IMR-90 (cell line): ENCODE measurements around the gene COX5B.

ENCODE experiments used
- BHLHE40 ChIP-seq: fragments of 150-350 bp; IDR thresholded peaks from 2 replicates; pipeline ENCODE4 v1.6.1; 2016; ENCODE audit warnings: mild to moderate bottlenecking, low read depth, low read length
- CEBPB ChIP-seq: IDR thresholded peaks from 2 replicates; pipeline ENCODE4 v1.6.1; 2012; ENCODE audit warnings: low read depth, low read length, improper control_type of control experiment
- CHD1 ChIP-seq: IDR thresholded peaks from 2 replicates; pipeline ENCODE4 v1.6.1; 2012; ENCODE audit warnings: low read depth, low read length, improper control_type of control experiment
- FOS ChIP-seq: fragments of 150-350 bp; IDR thresholded peaks from 2 replicates; pipeline ENCODE4 v1.6.1; 2016; ENCODE audit warnings: low read depth, low read length
- MAZ ChIP-seq: IDR thresholded peaks from 2 replicates; pipeline ENCODE4 v1.6.1; 2012; ENCODE audit warnings: low read depth, mild to moderate bottlenecking, low read length, improper control_type of control experiment, moderate library complexity, borderline replicate concordance
- MXI1 ChIP-seq: IDR thresholded peaks from 2 replicates; pipeline ENCODE4 v1.6.1; 2012; ENCODE audit warnings: low read depth, mild to moderate bottlenecking, low read length, moderate library complexity, borderline replicate concordance
- POLR2A ChIP-seq: IDR thresholded peaks from 2 replicates; pipeline ENCODE4 v1.6.1; 2012; ENCODE audit warnings: mild to moderate bottlenecking, low read depth, low read length
- RAD21 ChIP-seq: IDR thresholded peaks from 2 replicates; pipeline ENCODE4 v1.6.1; 2012; ENCODE audit warnings: low read length, improper control_type of control experiment
- RFX5 ChIP-seq: IDR thresholded peaks from 2 replicates; pipeline ENCODE4 v1.8.0; 2012; ENCODE audit warnings: low read depth, mild to moderate bottlenecking, low read length, moderate library complexity
- SMC3 ChIP-seq: fragments of 150-350 bp; IDR thresholded peaks from 2 replicates; pipeline ENCODE4 v1.6.1; 2016; ENCODE audit warnings: low read depth, mild to moderate bottlenecking, antibody characterized with exemption, low read length, moderate library complexity
- TF ChIP-seq, protein P1 (sequence below): conservative IDR thresholded peaks from 2 replicates; pipeline ENCODE4 v1.5.1; 2012; ENCODE audit warnings: mild to moderate bottlenecking, low read depth, low read length, improper control_type of control experiment
- TF ChIP-seq, protein P2 (sequence below): fragments of 150-350 bp; IDR thresholded peaks from 2 replicates; pipeline ENCODE4 v1.6.1; 2016; ENCODE audit warnings: low read depth, mild to moderate bottlenecking, low read length, moderate library complexity, borderline replicate concordance

DNA sequence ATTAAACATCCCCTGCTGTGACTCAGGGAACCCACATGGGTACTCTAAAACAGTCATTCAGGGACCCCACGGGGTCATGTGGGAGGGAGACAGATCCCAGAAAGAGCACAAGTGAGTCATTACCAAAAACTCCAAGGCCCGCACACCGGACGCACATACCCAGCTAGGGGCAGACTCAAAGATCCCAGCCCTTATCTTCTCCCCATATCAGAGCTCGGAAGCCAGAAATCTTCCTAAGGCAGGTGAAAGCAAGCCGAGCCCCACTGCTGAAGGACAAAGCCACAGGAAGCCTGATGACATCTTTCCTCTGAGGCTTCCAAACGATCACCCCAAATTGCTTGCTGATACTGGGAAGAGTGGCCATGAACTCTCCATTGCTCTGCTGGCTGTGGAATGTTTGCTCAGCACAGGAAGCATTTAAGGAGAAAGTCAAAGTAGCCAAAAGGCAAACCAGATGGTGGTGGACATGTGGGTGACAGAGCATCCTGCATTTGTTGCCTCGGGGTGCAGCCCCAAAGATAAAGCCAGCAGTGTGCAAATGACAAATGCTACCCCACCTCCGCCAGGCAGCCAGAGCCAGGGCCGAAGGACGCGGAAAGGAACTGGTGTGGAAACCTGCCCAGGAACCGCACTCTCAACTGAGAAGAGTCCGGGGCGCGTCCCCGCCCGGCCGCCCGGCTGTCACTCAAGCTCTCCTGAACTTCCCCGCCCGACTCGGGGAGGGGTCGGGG is 17.2 kb downstream of the COX5B start:
- TF ChIP-seq POLR2A (peak; percentile 71), MXI1 (peak; percentile 82), MAZ (peak; percentile 60; the same call in 1 of the 2 replicates), BHLHE40 (peak; percentile 27; the same call in 1 of the 2 replicates), SMC3 (no peak), RAD21 (no peak), CEBPB (no peak), FOS (peak; percentile 65), CHD1 (0 out of 2 replicates have a peak, but pooled peaks have one; percentile 31), RFX5 (no peak)
- TF ChIP-seq, protein P1, sequence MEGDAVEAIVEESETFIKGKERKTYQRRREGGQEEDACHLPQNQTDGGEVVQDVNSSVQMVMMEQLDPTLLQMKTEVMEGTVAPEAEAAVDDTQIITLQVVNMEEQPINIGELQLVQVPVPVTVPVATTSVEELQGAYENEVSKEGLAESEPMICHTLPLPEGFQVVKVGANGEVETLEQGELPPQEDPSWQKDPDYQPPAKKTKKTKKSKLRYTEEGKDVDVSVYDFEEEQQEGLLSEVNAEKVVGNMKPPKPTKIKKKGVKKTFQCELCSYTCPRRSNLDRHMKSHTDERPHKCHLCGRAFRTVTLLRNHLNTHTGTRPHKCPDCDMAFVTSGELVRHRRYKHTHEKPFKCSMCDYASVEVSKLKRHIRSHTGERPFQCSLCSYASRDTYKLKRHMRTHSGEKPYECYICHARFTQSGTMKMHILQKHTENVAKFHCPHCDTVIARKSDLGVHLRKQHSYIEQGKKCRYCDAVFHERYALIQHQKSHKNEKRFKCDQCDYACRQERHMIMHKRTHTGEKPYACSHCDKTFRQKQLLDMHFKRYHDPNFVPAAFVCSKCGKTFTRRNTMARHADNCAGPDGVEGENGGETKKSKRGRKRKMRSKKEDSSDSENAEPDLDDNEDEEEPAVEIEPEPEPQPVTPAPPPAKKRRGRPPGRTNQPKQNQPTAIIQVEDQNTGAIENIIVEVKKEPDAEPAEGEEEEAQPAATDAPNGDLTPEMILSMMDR, result no peak
- TF ChIP-seq, protein P2, sequence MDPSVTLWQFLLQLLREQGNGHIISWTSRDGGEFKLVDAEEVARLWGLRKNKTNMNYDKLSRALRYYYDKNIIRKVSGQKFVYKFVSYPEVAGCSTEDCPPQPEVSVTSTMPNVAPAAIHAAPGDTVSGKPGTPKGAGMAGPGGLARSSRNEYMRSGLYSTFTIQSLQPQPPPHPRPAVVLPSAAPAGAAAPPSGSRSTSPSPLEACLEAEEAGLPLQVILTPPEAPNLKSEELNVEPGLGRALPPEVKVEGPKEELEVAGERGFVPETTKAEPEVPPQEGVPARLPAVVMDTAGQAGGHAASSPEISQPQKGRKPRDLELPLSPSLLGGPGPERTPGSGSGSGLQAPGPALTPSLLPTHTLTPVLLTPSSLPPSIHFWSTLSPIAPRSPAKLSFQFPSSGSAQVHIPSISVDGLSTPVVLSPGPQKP, result no peak
